ENCODE results near the gene ANKRD40. TPM values are rescaled to one million over a fixed set of nuclear protein-coding genes. Genes with fewer than 3 reads are reported as not detected.
"Not testable (repeated sequence)": the region's sequence is repeated elsewhere in the genome, so short reads cannot be mapped to it uniquely, and the experiment has no call there.

Gene ANKRD40
- total RNA-seq, 1 experiment from 2014 or later = 83.1 TPM

GRCh38 chr17:50722746-50723145, 15.0 kb upstream of the ANKRD40 start:
- no peak overlapping the region for H3K27ac ChIP-seq
- DNase-seq (ENCODE audit: low read depth in 1 of 2, low spot score in 2 of 2) = no peak
- H3K27me3 ChIP-seq (replicated peaks) = no peaks in the 10 kb centered on the region
- H3K4me3 ChIP-seq = no peak overlapping the region
- H3K4me1 ChIP-seq (replicated peaks) = peaks cover 23% of the 10 kb centered on the region
- H3K9me3 ChIP-seq (replicated peaks) = no peaks in the 10 kb centered on the region
- peaks cover 48% of the 10 kb centered on the region for H3K36me3 ChIP-seq

- no peaks in the 10 kb centered on the region for H3K27me3 ChIP-seq (replicated peaks)
- peak overlapping the region; percentile 89 for H3K4me3 ChIP-seq
- no peaks in the 10 kb centered on the region for H3K9me3 ChIP-seq (replicated peaks)
- H3K4me1 ChIP-seq (replicated peaks) = peaks cover 23% of the 10 kb centered on the region
- peaks cover 41% of the 10 kb centered on the region for H3K36me3 ChIP-seq
- H3K27ac ChIP-seq = no peak overlapping the region
- DNase-seq (ENCODE audit: low read depth in 1 of 2, low spot score in 2 of 2) = peak in 1 of 2 experiments; percentile 18
These were observed 13.7 kb upstream of the ANKRD40 start for GRCh38 chr17:50721194-50722010.

GRCh38 chr17:50719924-50720794, 12.4 kb upstream of the ANKRD40 start:
- Histone ChIP-seq H3K4me3 (peak overlapping the region; percentile 89), H3K36me3 (peaks cover 29% of the 10 kb centered on the region), H3K27ac (peak overlapping the region; percentile 95), H3K9me3 (replicated peaks) (no peaks in the 10 kb centered on the region), H3K4me1 (replicated peaks) (peaks cover 23% of the 10 kb centered on the region), H3K27me3 (replicated peaks) (no peaks in the 10 kb centered on the region)
- peak in 1 of 2 experiments; percentile 28 for DNase-seq (ENCODE audit: low read depth in 1 of 2, low spot score in 2 of 2)

- Histone ChIP-seq H3K4me1 (replicated peaks) (peaks cover 23% of the 10 kb centered on the region), H3K27ac (peak within 1 kb of the TSS; percentile 95), H3K4me3 (peak within 1 kb of the TSS; percentile 89), H3K27me3 (replicated peaks) (no peaks in the 10 kb centered on the region), H3K9me3 (replicated peaks) (no peaks in the 10 kb centered on the region), H3K36me3 (peaks cover 24% of the 10 kb centered on the region)
- DNase-seq (ENCODE audit: low read depth in 1 of 2, low spot score in 2 of 2) = peak; percentile 96 to 99
These were observed 11.6 kb upstream of the ANKRD40 start, which contains the start of gene LUC7L3 for GRCh38 chr17:50719144-50719923. Gene LUC7L3 (plus strand): TSS chr17:50719603. CDS start chr17:50719733, 130 bp downstream.

GRCh38 chr17:50715471-50715870, 7.8 kb upstream of the ANKRD40 start:
- no peaks in the 10 kb centered on the region for H3K27me3 ChIP-seq (replicated peaks)
- DNase-seq (ENCODE audit: low read depth in 1 of 2, low spot score in 2 of 2) = no peak
- H3K4me1 ChIP-seq (replicated peaks) = peaks cover 5% of the 10 kb centered on the region
- peaks cover 6% of the 10 kb centered on the region for H3K36me3 ChIP-seq
- H3K27ac ChIP-seq = no peak overlapping the region
- no peak overlapping the region for H3K4me3 ChIP-seq
- H3K9me3 ChIP-seq (replicated peaks) = no peaks in the 10 kb centered on the region

GRCh38 chr17:50712641-50713040, 4.9 kb upstream of the ANKRD40 start:
- no peak overlapping the region for H3K4me3 ChIP-seq
- no peak overlapping the region for H3K27ac ChIP-seq
- no peaks in the 10 kb centered on the region; the same call in 1 of the 2 replicates for H3K36me3 ChIP-seq
- H3K4me1 ChIP-seq (replicated peaks) = peaks cover 14% of the 10 kb centered on the region
- no peak for DNase-seq (ENCODE audit: low read depth in 1 of 2, low spot score in 2 of 2)
- no peaks in the 10 kb centered on the region for H3K9me3 ChIP-seq (replicated peaks)
- H3K27me3 ChIP-seq (replicated peaks) = no peaks in the 10 kb centered on the region

GRCh38 chr17:50710650-50711049, 2.9 kb upstream of the ANKRD40 start:
- Histone ChIP-seq H3K4me1 (replicated peaks) (peaks cover 19% of the 10 kb centered on the region), H3K27me3 (replicated peaks) (no peaks in the 10 kb centered on the region), H3K27ac (no peak overlapping the region), H3K36me3 (peaks cover 12% of the 10 kb centered on the region), H3K9me3 (replicated peaks) (no peaks in the 10 kb centered on the region), H3K4me3 (no peak overlapping the region)
- peak in 1 of 2 experiments; percentile 22 for DNase-seq (ENCODE audit: low read depth in 1 of 2, low spot score in 2 of 2)

DNA sequence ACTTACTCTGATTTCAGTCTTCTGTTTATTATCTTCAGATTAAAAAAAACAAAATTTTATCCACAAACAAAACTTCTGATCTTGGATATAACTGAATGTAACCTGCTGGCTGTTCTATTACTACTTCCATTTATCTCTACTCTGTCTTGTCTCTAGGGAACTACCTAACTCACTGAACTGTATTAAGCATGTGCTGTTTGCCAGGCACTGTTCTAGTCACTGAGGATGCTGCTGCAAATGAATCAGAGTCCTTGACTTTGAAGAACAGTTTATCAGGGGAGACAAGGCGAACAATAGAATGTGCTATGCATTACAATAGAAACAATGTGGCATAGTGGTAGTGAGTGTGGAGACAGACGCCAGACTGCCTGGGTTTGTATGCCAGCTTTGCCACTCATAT, 2.3 kb upstream of the ANKRD40 start:
- no peak for DNase-seq (ENCODE audit: low read depth in 1 of 2, low spot score in 2 of 2)
- no peak overlapping the region for H3K4me3 ChIP-seq
- no peaks in the 10 kb centered on the region for H3K27me3 ChIP-seq (replicated peaks)
- H3K36me3 ChIP-seq = peaks cover 13% of the 10 kb centered on the region
- H3K27ac ChIP-seq = no peak overlapping the region
- H3K9me3 ChIP-seq (replicated peaks) = no peaks in the 10 kb centered on the region
- peaks cover 19% of the 10 kb centered on the region for H3K4me1 ChIP-seq (replicated peaks)

GRCh38 chr17:50709053-50709452, 1.3 kb upstream of the ANKRD40 start:
- H3K27me3 ChIP-seq (replicated peaks); H3K9me3 ChIP-seq (replicated peaks); H3K4me3 ChIP-seq: not testable (repeated sequence)
- H3K36me3 ChIP-seq = peaks cover 22% of the 10 kb centered on the region
- peak overlapping the region; percentile 93; the same call in 1 of the 2 replicates for H3K27ac ChIP-seq
- H3K4me1 ChIP-seq (replicated peaks) = peaks cover 19% of the 10 kb centered on the region
- DNase-seq (ENCODE audit: low read depth in 1 of 2, low spot score in 2 of 2) = peak in 1 of 2 experiments; percentile 27

DNA sequence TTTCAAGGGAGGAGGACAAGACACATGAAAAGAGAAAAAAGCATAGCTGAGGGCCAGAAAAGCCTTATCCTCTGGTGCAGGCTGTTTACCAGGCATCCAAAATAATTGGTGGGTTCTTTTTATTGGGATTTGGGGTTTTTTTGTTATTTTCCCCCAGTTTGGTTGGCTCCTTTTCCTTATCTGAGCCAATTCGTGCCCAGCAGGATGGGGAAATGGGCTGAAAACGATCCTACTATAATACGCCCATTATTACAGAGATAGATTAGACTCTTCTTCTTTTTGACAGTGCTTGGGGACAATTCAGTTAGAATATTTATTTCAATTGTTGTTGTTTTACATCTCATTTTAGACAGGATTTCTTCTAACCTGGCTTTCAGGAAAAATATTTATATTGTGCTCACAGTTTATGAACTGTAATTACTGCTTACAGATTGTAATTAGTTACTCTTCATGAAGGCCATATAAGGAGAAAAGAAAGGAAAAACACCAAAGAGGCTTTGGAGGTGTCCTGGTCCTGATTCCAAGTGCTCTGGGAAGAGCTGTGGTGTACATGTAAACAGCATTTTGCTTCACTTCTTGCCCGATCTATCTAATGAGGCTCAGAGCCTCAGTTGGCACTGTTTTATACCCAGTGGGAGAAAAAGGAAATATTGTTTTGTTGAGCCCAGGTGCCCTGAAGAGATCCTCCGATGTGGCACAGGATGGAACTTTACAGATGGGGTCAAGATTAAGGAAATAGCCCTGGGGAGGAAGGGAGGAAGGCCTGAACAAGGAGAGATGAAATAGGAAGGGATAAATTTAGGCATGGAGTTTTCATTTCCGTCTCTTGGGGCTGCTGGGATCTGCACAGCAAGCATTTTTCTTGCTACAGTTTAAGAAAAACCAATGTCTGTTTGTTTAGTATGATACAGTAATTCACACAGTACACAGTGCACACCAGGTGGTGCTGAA, 611 bp upstream of the ANKRD40 start:
- Histone ChIP-seq H3K27ac (peak overlapping the region; percentile 93), H3K27me3 (replicated peaks) (no peaks in the 10 kb centered on the region), H3K4me3 (peak overlapping the region; percentile 78), H3K9me3 (replicated peaks) (no peaks in the 10 kb centered on the region), H3K4me1 (replicated peaks) (peaks cover 22% of the 10 kb centered on the region), H3K36me3 (peaks cover 29% of the 10 kb centered on the region)
- DNase-seq (ENCODE audit: low read depth in 1 of 2, low spot score in 2 of 2) = peak in 1 of 2 experiments; percentile 63

DNA sequence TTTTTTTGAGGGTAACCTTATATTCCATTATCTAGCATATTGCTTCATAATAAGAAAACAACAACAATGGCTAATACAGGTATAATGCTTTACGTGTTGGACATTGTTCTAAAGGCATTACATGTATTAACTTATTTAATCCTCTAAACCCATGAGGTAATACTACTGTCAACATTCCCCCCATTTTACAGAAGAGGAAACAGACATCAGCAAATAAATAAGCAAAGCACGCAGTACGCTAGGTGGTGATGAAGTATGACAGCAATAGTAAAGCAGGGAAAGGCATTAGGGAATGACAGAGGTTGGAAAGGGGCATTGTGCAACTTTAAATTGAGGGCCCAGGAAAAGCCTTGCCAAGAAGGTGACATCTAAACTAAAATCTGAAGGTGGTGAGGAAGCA, 4.6 kb downstream of the ANKRD40 start:
- Histone ChIP-seq H3K4me1 (replicated peaks) (peaks cover 11% of the 10 kb centered on the region), H3K9me3 (replicated peaks) (no peaks in the 10 kb centered on the region), H3K27me3 (replicated peaks) (no peaks in the 10 kb centered on the region), H3K4me3 (no peak overlapping the region), H3K27ac (no peak overlapping the region), H3K36me3 (peaks cover 80% of the 10 kb centered on the region)
- no peak for DNase-seq (ENCODE audit: low read depth in 1 of 2, low spot score in 2 of 2)

DNA sequence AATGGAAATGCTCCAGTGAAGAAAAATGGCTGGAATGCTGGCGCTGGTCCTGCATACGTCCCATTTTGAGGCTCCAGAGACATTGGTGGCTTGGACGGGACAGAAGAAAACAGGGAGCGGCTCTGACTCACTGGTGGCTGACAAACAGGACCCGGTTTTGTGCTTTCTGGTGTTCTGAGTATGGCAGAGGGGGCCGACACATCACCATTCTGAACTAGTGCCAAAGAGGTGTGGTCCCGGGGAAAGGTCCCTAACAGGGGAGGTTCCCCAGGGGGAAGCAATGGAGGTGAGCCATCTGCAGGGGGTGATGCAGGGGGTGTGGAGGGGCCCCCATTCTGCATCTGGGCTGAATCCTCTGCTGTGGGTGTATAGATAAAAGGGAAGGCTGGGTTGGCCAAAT, 8.3 kb downstream of the ANKRD40 start:
- DNase-seq (ENCODE audit: low read depth in 1 of 2, low spot score in 2 of 2) = no peak
- peaks cover 99% of the 10 kb centered on the region for H3K36me3 ChIP-seq
- no peaks in the 10 kb centered on the region for H3K27me3 ChIP-seq (replicated peaks)
- H3K4me3 ChIP-seq = no peak overlapping the region
- H3K9me3 ChIP-seq (replicated peaks) = no peaks in the 10 kb centered on the region; the same call in 1 of the 2 replicates
- H3K4me1 ChIP-seq (replicated peaks) = peaks cover 7% of the 10 kb centered on the region
- no peak overlapping the region for H3K27ac ChIP-seq

Measured in SJSA1 (cell line).